GM18508 (cell line): ENCODE results near the gene PLK5.

Source experiments
- ATAC-seq: cut with Tn5 transposase; IDR thresholded peaks from one replicate; pipeline ENCODE4 v1.9.1; 2021; ENCODE audit warnings: moderate number of reproducible peaks; ENCODE audit not compliant: insufficient read depth, unreplicated experiment

PLK5 gene

DNA sequence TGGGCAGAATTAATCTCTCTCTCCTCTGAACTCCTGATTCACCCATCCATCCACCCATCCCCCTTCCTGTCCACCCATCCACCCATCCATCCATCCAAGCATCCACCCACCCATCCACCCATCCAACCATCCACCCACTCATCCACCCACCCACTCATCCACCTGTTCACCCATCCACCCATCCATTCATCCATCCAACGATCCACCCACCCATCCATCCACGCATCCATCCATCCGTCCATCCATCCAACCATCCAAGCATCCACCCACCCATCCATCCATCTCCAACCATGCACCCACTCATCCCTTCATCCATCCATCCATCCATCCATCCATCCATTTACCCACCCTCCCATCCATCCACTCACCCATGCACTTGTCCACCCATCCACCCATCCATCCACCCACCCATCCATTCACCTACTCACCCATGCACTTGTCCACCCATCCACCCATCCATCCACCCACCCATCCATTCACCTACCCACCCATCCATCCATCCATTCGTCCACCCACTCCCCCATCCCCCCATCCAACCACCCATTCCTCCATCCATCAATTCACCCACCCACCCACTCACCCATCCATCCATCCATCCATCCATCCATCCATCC, 25.6 kb downstream of the PLK5 start:
- ATAC-seq, result no peak

DNA sequence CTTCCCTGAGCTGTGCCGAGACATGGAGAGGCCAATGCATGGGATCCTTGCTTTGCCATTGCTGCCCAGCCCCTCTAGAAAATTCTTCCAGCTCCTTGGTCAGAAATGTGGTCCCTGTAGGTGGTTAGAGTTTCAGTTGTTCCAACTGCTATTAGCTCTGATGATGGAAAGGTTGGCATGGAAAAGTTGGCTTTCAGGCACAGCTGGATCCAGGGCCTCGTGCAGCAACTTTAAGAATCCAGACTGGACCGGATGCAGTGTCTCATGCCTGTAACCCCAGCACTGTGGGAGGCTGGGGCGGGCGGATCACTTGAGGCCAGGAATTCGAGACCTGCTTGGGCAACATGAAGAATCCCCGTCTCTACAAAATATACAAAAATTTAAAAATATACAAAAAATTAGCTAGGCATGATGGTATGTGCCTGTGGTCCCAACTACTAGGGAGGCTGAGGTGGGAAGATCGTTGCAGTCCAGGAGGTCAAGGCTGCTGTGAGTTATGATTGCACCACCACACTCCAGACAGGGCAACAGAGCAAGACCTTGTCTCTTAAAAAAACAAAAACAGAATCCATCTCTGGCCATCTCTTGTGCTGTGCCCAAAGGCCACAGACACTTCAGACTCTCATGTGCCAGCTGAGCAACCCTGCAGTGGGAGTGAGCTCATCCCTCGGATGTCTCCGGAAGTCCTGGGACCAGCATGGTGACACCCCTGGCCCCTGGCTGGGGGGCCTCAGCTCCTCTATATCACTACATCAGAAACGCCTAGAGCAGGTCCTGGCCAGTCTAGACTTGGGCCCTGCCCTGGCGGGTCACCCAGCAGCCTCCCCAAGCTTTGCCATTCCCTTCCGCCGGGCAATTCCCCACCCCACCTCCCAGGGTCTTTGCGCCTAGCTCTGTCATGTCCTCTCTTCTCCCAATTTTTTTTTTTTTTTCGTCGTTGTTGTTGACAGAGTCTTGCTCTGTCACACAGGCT, 27.5 kb downstream of the PLK5 start:
- ATAC-seq, result no peak

DNA sequence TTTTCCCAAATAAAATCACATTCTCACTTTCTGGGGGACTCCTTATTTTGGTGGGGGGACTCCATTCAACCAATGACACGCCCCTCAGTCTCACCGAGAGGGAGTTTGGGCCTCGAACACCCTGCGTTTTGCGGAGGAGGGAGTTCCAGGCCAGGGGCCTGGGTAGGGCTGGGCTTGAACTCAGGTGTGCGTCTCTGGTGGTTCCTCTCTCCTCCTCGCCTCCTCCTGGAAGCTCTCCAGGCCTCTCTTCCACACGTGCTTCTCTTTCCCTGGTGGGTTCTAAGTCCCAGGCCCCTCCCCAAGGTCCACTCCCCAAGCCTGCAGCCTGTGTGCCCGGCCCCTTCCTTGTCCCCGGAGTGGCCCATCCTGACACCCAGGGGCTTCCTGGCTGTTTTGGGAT, 29.5 kb downstream of the PLK5 start:
- ATAC-seq, result no peak

DNA sequence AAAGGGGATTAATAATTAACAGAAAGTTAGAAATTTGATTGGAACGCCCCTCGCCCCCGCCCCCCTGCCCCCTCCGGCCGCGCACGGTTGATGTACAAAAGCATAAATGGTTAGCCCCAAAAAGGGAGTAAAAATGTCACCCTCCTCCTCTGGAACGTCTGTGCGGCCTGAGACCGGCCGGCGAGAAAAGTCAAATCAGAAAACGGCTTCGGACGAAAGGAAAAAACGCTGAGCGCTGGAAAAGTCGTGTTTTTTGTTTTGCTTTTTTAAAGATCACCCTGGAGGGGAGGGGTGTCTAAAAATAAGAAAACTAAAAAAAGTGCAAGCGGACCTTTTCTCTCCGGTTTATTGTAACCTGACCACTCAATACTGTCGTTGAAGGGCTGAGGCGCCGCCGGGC, 31.1 kb downstream of the PLK5 start:
- no peak for ATAC-seq

DNA sequence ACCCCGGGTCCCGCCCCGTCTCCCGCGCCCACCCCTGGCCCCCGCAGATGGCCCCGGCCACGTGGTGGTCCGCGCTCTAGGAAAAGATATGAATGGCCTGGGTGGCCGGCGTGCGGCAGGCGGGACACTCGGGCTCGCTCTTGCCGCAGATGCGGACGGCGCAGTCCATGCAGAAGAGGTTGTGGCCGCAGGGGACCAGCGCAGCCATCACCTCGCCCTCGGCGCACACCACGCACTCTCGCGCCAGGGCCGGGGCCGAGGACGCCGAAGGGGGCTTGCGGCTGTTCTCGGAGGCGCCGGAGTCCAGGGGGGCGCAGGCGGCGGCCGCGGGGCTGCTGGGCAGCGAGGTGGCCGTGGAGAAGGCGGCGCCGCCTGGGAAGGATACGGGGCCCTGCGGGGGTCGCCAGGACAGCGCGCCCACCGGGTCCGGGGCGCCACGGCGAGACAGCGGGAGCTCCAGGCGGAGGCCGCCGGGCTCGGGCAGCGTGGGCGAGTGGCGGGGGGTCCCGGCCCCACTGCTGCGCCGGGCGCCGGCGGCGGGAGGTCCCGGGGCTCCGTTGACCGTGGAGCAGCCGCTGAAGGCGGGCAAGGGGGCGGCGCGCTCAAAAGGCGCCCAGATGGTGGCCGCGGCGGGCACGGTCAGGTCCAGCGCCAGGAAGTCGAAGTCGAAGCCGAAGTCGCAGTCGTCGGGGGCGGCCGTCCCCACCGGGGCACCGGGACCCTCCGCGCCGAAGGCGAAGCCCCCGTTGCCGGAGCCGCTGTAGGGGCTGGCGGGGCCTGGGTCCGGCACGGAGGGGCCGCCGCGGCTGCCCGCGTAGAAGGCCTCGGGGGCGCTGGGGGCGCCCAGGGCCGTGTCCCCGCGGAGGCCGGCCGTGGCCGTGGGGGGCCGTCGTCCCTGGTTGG, 31.9 kb downstream of the PLK5 start:
- ATAC-seq, result no peak

DNA sequence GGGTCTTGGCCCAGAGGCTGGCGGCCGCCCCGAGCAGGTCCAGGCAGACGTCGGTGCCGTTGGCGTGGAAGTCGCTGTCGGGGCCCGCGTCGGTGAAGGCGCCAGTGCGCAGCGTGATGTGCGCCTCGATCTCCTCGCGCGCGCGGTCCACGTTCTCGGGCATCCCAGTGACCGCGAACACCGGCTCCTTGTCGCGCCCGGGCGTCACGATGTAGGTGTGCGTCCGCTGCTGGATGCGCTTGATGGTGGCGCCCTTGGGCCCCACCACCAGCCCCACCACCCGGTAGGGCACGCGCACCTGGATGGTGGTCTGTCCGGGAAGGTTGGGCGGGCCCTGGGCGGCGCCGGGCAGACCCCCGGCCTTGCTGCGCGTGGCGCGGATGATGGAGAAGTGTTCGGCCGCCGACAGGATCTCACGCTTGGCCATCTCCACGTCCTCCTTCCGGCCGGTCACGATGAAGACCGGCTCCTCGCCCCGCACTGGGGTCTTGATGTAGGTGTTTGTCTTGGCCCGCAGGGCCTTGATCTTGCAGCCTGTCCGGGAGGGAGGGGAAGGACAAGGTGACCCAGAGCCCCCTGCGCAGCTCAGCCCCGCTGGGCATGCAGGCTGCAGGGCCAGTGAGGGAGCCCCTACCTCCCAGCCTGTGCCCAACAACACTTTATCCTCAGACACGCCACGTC, 32.7 kb downstream of the PLK5 start:
- ATAC-seq, result no peak

DNA sequence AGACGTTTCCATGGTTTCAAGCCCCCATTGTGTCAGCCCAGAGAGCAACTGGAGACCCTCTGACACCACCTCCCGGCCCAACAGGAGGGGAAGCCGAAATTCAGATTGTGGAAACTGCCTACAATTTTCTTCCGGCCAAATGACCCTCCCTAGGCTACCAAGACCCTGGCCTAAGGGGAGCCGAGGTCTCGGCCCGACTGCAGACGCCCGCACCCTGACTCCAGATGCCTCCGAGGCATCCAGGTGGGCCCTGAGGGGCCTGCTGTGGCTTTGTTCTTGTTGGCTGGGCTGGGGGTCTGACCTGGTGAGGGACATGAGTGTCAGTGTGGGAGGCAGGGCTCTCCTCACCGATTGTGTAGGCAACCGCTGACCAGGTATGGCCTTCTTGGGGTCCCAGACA, 34.7 kb downstream of the PLK5 start:
- ATAC-seq, result no peak

DNA sequence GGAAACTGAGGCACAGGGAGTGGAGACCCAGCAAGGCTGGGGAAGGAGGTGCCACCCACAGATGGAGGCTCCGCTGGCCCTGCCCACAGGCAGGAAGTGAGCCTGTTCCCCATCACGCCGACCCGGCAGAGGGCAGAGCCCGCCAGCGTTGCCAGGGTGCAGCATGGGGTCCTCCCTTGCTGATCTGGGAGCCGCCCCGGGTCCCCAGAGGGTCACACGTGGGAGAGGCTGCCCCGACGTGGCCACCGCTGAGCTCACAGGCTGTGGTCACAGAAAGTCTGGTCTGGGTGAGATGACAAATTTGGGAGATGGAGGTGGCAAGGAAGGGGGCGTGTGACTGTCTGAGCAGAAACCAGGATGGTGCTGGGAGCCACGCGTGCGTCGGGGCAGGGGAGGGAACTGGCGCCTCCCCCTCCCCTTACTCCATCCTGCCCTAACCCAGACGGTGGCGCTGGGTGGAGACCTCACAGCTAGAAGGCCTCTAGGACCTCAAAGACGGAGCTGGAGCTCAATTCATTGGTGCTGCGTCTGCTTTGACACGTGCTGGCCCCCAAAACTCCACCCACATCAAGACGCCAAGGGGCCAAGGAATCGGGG, 36.5 kb downstream of the PLK5 start:
- no peak for ATAC-seq

DNA sequence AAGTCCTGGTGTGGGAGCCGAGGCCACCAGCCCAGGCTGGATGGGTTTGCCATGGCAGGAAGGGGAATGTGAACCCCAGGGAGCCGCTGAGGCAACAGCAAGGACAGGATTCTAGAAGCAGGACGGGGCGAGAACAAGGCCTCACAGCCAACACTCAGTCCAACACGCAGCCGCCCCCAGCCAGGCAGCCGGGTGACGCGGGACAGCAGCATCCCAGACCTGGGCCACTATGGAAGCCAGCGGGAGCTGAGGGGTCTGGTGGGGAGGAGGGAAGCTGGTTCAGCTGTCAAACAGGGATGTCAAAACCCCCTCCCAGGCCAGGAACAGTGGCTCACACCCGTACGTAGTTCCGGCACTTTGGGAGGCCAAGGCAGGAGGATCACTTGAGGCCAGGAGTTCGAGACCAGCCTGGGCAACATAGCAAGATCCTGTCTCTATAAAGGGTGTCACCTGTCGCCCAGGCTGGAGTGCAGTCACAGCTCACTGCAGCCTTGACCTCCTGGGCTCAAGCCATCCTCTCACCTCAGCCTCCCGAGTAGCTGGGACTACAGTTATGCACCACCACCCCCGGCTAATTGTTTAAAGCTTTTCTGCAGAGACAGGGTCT, 37.5 kb downstream of the PLK5 start:
- ATAC-seq, result no peak

DNA sequence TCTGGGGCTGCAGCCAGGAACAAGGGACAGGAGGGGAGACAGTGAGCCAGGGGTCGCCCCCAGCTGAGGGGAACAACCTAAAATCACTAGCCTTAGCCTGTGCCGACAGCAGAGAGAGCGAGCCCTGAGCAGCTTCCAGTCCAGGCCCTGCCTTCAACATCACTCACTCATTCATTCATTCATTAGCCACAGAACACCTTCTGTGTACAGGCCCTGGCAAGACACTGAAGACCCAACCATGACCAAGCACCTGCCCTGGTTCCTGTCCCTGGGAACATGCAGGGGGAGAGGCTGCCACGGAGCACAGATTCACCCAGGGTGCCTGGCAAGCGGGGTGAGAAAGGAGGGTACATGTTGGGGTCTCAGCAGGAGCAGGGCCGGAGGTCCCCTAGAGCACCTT, 39.4 kb downstream of the PLK5 start:
- ATAC-seq, result no peak

DNA sequence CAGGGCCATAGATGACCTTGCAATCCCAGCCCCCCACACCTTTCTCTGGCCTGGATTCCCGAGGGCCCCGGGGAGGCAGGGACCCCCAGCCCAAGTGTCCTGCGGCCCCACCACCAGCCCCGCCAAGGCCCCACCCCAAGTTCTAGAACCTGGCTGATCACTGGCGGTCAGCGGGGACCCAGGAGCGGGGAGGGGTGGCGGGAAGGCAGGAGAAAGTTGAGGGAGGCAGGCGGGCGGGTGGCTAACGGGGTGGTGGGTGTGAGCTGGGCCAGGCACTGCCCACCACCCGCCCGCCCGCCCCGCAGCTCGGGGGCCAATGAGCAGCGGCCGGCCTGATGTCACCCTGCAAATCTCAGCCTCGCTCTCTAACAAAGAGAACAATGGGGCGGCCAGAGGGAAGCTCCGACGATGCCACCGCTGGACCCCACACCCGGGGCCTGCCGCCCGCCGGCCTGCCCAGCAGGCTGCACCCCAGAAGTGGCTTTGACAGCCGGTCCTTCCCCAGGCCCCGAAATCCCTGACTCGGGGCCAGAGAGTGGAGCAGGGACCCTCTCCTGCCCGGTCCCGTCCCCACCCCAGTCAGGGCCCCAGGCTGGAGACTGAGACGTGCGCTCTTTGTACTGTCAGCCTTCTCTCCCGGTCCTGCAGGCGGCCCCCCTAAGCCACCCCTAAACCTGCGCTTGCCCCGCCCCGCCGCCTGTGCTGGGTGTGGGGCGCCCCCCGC, 42.7 kb downstream of the PLK5 start:
- ATAC-seq, result no peak

DNA sequence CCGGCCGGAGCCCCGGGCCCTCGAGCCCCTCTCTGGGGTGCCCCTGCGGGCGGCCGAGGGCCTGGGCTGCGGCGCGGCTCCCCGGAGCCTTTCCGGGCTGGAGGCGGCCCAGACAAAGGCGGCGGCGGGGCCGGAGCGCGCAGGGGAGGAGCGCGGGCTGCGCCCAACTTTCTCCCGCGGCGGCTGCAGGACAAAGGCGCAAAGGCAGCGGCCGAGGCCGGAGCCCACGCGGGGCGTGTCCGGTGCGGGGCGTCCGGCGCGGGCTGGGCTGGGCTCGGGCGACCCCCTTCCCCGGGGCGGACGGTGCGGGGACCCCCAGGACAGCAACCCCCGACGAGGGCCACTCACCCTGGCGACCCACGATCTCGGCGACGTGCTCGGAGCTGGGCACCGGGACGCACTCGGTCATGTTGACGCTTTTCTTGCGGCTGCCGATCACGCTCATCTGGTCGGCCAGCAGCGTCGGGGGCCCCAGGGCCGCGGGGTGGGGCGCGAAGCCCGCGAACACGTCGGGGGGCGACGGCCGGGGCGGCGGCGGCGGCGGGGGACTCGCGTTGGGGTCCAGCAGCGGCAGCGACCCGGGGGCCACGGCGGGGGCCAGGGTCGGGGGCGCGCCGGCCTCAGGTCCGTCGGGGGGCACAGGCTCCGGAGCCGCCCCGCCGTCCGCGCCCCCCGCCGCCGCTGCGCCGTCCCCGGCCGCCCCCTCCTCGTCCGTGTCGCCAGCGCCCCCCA, 43.4 kb downstream of the PLK5 start:
- no peak for ATAC-seq

DNA sequence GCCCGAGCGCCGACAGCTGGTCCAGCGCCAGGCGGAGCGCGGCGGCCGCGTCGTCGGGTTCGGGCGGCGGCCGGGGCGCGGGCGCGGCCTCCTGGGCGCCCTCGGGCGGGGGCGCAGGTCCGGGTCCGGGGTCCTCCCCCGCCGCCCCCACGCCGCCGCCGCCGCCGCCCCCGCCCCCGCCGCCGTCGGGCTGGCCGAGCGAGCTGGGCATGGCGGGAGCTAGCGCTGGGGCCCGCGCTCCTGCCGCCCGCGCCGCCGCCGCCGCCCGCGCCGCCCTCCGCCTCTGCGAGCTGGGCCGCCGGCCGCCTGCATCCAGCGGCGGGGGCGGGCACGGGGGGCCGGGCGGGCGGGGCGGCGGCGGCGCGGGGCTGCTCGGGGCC, 44.0 kb downstream of the PLK5 start:
- no peak for ATAC-seq

DNA sequence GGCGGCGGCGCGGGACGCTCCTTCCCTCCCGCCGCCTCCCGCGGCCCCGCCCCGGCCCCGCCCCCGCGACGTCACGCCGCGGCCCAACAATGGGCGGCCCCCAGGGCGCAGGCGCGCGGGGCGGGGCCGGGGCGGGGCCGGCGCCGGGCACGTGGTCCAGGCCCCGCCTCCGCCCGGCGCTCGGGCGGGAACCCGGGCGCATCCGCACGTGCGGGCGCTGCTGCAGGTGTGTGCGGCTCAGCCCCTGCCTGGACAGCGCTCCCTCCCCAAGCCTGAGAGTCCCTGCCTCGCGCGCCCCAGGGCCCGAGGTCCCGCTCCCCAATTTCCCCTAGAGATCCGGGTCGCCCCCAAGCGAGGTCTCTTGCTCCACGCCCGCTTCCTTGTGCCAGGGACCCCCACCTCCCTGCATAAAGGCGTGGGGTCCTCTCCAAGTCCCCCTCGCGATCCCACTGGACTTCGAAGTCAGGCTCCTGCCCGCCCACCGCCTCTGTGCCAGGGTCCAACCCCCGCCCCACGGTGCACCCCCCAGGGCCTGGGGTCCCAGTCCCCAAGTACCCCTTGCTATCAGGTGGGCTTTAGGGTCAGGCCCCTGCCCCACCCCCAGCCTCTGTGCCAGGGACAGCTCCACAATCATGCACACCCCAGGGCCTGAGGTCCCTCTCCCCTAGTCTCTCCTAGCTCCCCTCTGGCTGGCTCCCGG, 44.6 kb downstream of the PLK5 start, which contains the start of gene MEX3D:
MEX3D (minus strand) TSS at position 6 of the 700 bp plus-strand sequence. CDS start 267 bp downstream, outside the sequence.
- no peak for ATAC-seq

DNA sequence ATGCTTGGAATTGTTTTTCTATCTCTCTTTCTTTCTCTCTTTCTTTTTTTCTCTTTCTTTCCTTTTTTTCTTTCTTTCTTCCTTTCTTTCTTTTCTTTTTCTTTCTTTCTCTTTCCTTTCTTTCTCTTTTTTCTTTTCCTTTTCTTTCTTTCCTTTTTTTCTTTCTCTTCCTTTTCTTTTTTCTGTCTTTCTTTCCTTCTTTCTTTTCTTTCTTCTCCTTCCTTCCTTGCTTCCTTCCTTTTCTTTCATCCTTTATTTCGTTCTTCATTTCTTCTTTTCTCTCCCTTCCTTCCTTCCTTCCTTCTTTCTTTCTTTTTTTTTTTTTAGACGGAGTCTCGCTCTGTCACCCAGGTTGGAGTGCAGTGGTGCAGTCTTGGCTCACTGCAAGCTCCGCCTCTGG, 46.1 kb downstream of the PLK5 start:
- no peak for ATAC-seq

DNA sequence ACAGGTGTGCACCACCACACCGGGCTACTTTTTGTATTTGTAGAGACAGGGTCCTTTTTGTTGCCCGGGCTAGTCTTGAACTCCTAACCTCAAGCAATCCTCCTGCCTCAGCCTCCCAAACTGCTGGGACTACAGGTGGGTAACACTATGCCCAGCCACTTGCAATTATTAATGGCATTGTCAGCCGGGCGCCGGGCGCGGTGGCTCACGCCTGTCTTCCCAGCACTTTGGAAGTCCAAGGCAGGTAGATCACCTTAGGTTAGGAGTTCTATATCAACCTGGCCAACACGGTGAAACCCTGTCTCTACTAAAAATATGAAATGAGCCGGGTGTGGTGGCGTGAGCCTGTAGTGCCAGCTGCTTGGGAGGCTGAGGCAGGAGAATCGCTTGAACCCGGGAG, 47.0 kb downstream of the PLK5 start:
- ATAC-seq, result no peak

DNA sequence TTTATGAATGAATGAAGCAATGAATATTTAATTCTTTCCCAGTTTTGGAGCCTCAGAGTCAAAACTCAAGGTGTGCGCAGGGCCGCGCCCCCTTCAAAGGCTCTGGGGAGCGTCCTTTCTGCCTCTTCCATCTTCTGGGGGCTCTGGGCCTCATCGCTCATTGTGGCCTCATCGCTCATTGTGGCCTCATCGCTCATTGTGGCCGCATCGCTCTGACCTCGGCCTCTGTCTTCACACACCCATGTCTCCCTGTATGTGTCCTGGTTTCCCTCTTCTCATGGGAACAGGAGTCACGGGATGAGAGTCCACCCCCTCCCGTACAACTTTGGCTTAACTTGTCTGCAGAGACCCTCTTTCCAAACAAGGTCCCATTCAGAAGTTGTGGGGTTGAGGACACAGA, 47.5 kb downstream of the PLK5 start:
- no peak for ATAC-seq
